Measurements from ENCODE around the gene RPA3. TPM values are rescaled to one million over a fixed set of nuclear protein-coding genes. Genes with fewer than 3 reads are reported as not detected.

The RPA3 gene
- total and polyA plus RNA-seq, 2 donors (not counting 3 experiments of a cell fraction or from before 2014, with no cell fraction given): 15.6 to 34.4 TPM

GRCh38 chr7:7698930-7699329, 19.5 kb downstream of the RPA3 start:
- POLR2A ChIA-PET: no interaction called here
- H4K20me1 ChIP-seq (replicated peaks; ENCODE audit: control insufficient read depth, extremely low read depth, insufficient read depth, low read length): no peaks in the 10 kb centered on the region
- H3K9me3 ChIP-seq (replicated peaks; ENCODE audit: control insufficient read depth, insufficient read depth, low read length): no peaks in the 10 kb centered on the region
- peaks cover under 1% of the 10 kb centered on the region for H3K4me1 ChIP-seq (ENCODE audit: control insufficient read depth, extremely low read depth, insufficient read depth, low read length)
- H3K4me2 ChIP-seq (ENCODE audit: insufficient read depth, low read length): no peak overlapping the region
- no peaks in the 10 kb centered on the region for H3K36me3 ChIP-seq (ENCODE audit: control insufficient read depth in 2 of 2, extremely low read depth in 1 of 2, insufficient read depth in 2 of 2, low read length in 2 of 2)
- no peak overlapping the region for H2AFZ ChIP-seq (ENCODE audit: low read depth, low read length)
- no peak overlapping the region for H3K4me3 ChIP-seq (replicated peaks in 1 of 3; ENCODE audit: insufficient read depth in 1 of 3, low read depth in 1 of 3, low read length in 3 of 3)
- BruUV-seq (replicated peaks): no TSS peak
- no peak overlapping the region for H3K9ac ChIP-seq (replicated peaks; ENCODE audit: extremely low read depth, insufficient read depth, low read length)
- DNase-seq (ENCODE audit: low read depth, low spot score): no peak
- no peak for TF ChIP-seq EZH2 (IDR thresholded peaks at IDR 0.05; ENCODE audit: borderline replicate concordance, low read depth, low read length, severe bottlenecking)
- TF ChIP-seq MAX (IDR thresholded peaks at IDR 0.05; ENCODE audit: insufficient read depth, insufficient read length): no peak
- TF ChIP-seq FOS (IDR thresholded peaks at IDR 0.05; ENCODE audit: borderline replicate concordance, insufficient read depth, low read length): no peak
- no peak for TF ChIP-seq POLR2AphosphoS5 (IDR thresholded peaks at IDR 0.05; ENCODE audit: insufficient read depth, low read depth, low read length)
- TF ChIP-seq MYC (IDR thresholded peaks at IDR 0.05; ENCODE audit: low read depth, low read length): no peak
- no peak for TF ChIP-seq CTCF (IDR thresholded peaks at IDR 0.05; ENCODE audit: extremely low read depth in 1 of 2, insufficient read depth in 1 of 2, low read depth in 1 of 2, low read length in 2 of 2)
- no peak for TF ChIP-seq JUN (IDR thresholded peaks at IDR 0.05; ENCODE audit: borderline replicate concordance, insufficient read depth, insufficient read length, low read depth)
- no peak for TF ChIP-seq GATA2 (IDR thresholded peaks at IDR 0.05; ENCODE audit: insufficient read depth, insufficient read length, low read depth, low read length)
- no peak for TF ChIP-seq POLR2A (IDR thresholded peaks at IDR 0.05; ENCODE audit: low read depth, low read length)
- CTCF ChIA-PET: interaction anchor here (2.4 to 11.7 kb wide), 2 partner anchors 11 to 18 kb away, joined by 7 to 121 read pairs; no protein-coding TSS in a partner anchor
- intact Hi-C loops (cut with micrococcal nuclease) (loop anchor here (5.0 kb wide), 1 partner anchor 273 kb away; no protein-coding TSS in a partner anchor), dilution Hi-C loops (cut with MboI; ENCODE audit: extremely low pct_ligation_motif_present, low sequenced_read_pairs) (no loop called here)
- no peaks in the 10 kb centered on the region for H3K79me2 ChIP-seq (ENCODE audit: control insufficient read depth, insufficient read depth, low read length)
- H3K27ac ChIP-seq (ENCODE audit: insufficient read depth, low read depth, low read length): no peak overlapping the region
- H3K9me1 ChIP-seq (replicated peaks; ENCODE audit: control insufficient read depth, extremely low read depth, insufficient read depth, low read length): no peaks in the 10 kb centered on the region
- no peaks in the 10 kb centered on the region for H3K27me3 ChIP-seq (ENCODE audit: control insufficient read depth in 2 of 2, insufficient read depth in 2 of 2, low read length in 2 of 2)
- no peak for FAIRE-seq
